Trophoblast cell (in vitro differentiated cells and primary cell): ENCODE measurements around the gene LRBA.

Source experiments
- DNase-seq, 2 donors: peaks; one replicate each; pipeline ENCODE4 v3.0.0-alpha.2; 2016
- H2AFZ ChIP-seq: 2 replicates; pipeline ENCODE4 v1.6.1; 2013; ENCODE audit warnings: low read length, moderate library complexity, mild to moderate bottlenecking; ENCODE audit not compliant: insufficient read depth, poor library complexity
- H2AK5ac ChIP-seq: 2 replicates; pipeline ENCODE4 v1.6.1; 2013; ENCODE audit warnings: mild to moderate bottlenecking, low read length
- H2BK120ac ChIP-seq: 2 replicates; pipeline ENCODE4 v1.6.1; 2013; ENCODE audit warnings: low read length, mild to moderate bottlenecking, moderate library complexity; ENCODE audit not compliant: insufficient read depth, poor library complexity
- H2BK12ac ChIP-seq: 2 replicates; pipeline ENCODE4 v1.6.1; 2013; ENCODE audit warnings: mild to moderate bottlenecking, low read length, moderate library complexity
- H2BK5ac ChIP-seq: 2 replicates; pipeline ENCODE4 v1.6.1; 2013; ENCODE audit warnings: low read length, low read depth, moderate library complexity, mild to moderate bottlenecking; ENCODE audit not compliant: poor library complexity
- H3K14ac ChIP-seq: 2 replicates; pipeline ENCODE4 v1.6.1; 2013; ENCODE audit warnings: mild to moderate bottlenecking, low read length
- H3K18ac ChIP-seq: 2 replicates; pipeline ENCODE4 v1.6.1; 2013; ENCODE audit warnings: mild to moderate bottlenecking, low read length
- H3K23ac ChIP-seq: 2 replicates; pipeline ENCODE4 v1.6.1; 2013; ENCODE audit warnings: low read length
- H3K27ac ChIP-seq: 2 replicates; pipeline ENCODE4 v1.5.1; 2013; ENCODE audit warnings: low read depth, mild to moderate bottlenecking, inconsistent platforms, low read length, moderate library complexity
- H3K27me3 ChIP-seq: 2 replicates; pipeline ENCODE4 v1.6.1; 2013; ENCODE audit warnings: inconsistent platforms, mild to moderate bottlenecking, low read length, moderate library complexity; ENCODE audit not compliant: insufficient read depth
- H3K36me3 ChIP-seq, 2 experiments: 1 replicate in 1 of 2; 2 replicates in 1 of 2; pipeline ENCODE4 v1.6.1; 2013; ENCODE audit warnings: low read length in 2 of 2, mild to moderate bottlenecking in 2 of 2, moderate library complexity in 1 of 2; ENCODE audit not compliant: insufficient read depth in 2 of 2, control insufficient read depth in 1 of 2
- H3K4ac ChIP-seq: 2 replicates; pipeline ENCODE4 v1.6.1; 2013; ENCODE audit warnings: low read depth, mild to moderate bottlenecking, low read length, moderate library complexity
- H3K4me1 ChIP-seq, 2 experiments: 1 replicate in 1 of 2; 2 replicates in 1 of 2; pipeline ENCODE4 v1.6.1; 2013; ENCODE audit warnings: low read length in 2 of 2, mild to moderate bottlenecking in 2 of 2, moderate library complexity in 1 of 2; ENCODE audit not compliant: insufficient read depth in 2 of 2, control insufficient read depth in 1 of 2
- H3K4me2 ChIP-seq: 2 replicates; pipeline ENCODE4 v1.6.1; 2013; ENCODE audit warnings: inconsistent platforms, mild to moderate bottlenecking, low read length, moderate library complexity
- H3K4me3 ChIP-seq: 2 replicates; pipeline ENCODE4 v1.5.1; 2013; ENCODE audit warnings: mild to moderate bottlenecking, low read depth, low read length, inconsistent platforms
- H3K79me1 ChIP-seq: one replicate; pipeline ENCODE4 v1.6.1; 2013; ENCODE audit warnings: low read length
- H3K79me2 ChIP-seq: 2 replicates; pipeline ENCODE4 v1.6.1; 2013; ENCODE audit warnings: low read length, mild to moderate bottlenecking; ENCODE audit not compliant: control insufficient read depth, insufficient read depth, poor library complexity
- H3K9ac ChIP-seq: 2 replicates; pipeline ENCODE4 v1.6.1; 2013; ENCODE audit warnings: mild to moderate bottlenecking, low read length
- H3K9me3 ChIP-seq: 2 replicates; pipeline ENCODE4 v1.6.1; 2013; ENCODE audit warnings: low read depth, mild to moderate bottlenecking, control low read depth, inconsistent platforms, low read length; ENCODE audit not compliant: insufficient read depth
- H4K12ac ChIP-seq: 2 replicates; pipeline ENCODE4 v1.6.1; 2013; ENCODE audit warnings: low read depth, mild to moderate bottlenecking, low read length, moderate library complexity
- H4K8ac ChIP-seq: 2 replicates; pipeline ENCODE4 v1.6.1; 2013; ENCODE audit warnings: low read depth, mild to moderate bottlenecking, low read length, moderate library complexity
- H4K91ac ChIP-seq: one replicate; pipeline ENCODE4 v1.6.1; 2013; ENCODE audit warnings: low read depth, mild to moderate bottlenecking, low read length, moderate library complexity
- WGBS: extraction: QIAGEN DNeasy Blood & Tissue Kit; methylation state at CpG from one replicate; pipeline ENCODE4 v1.1.7; 2013; ENCODE audit warnings: missing lambda C conversion rate; ENCODE audit not compliant: insufficient read length, insufficient coverage; ENCODE audit errors: extremely low coverage; 5-methylcytosine and 5-hydroxymethylcytosine counted together

The LRBA gene

GRCh38 chr4:150297861-150298474, 717.1 kb downstream of the LRBA start:
- Histone ChIP-seq H3K14ac (no peak overlapping the region), H3K79me2 (no peaks in the 10 kb centered on the region), H2AFZ (no peak overlapping the region), H2AK5ac (no peak overlapping the region), H3K4me1 (no peaks in the 10 kb centered on the region), H3K9me3 (no peaks in the 10 kb centered on the region), H3K36me3 (no peaks in the 10 kb centered on the region), H2BK5ac (no peak overlapping the region), H3K4me3 (no peak overlapping the region), H3K23ac (no peak overlapping the region), H3K79me1 (no peaks in the 10 kb centered on the region), H3K27ac (no peak overlapping the region), H3K18ac (no peak overlapping the region), H4K8ac (no peak overlapping the region), H2BK120ac (no peak overlapping the region), H3K27me3 (no peaks in the 10 kb centered on the region), H4K91ac (no peak overlapping the region), H2BK12ac (no peak overlapping the region), H3K4me2 (no peak overlapping the region), H3K4ac (no peak overlapping the region), H3K9ac (no peak overlapping the region), H4K12ac (no peak overlapping the region)
- WGBS = no CpG with 5 or more reads among the region's 1 CpG
- peak; percentile 48 to 76 for DNase-seq

GRCh38 chr4:150289881-150290280, 725.2 kb downstream of the LRBA start:
- Histone ChIP-seq H3K79me2 (no peaks in the 10 kb centered on the region), H4K12ac (no peak overlapping the region), H2BK120ac (no peak overlapping the region), H3K18ac (no peak overlapping the region), H3K9me3 (no peaks in the 10 kb centered on the region), H3K4me3 (no peak overlapping the region), H3K4me2 (no peak overlapping the region), H2BK5ac (no peak overlapping the region), H3K4ac (no peak overlapping the region), H3K27me3 (no peaks in the 10 kb centered on the region), H4K91ac (no peak overlapping the region), H3K27ac (no peak overlapping the region), H3K36me3 (no peaks in the 10 kb centered on the region), H3K79me1 (no peaks in the 10 kb centered on the region), H3K14ac (no peak overlapping the region), H2BK12ac (no peak overlapping the region), H2AK5ac (no peak overlapping the region), H3K4me1 (no peaks in the 10 kb centered on the region), H4K8ac (no peak overlapping the region), H2AFZ (no peak overlapping the region), H3K9ac (no peak overlapping the region), H3K23ac (peak overlapping the region; percentile 49)
- DNase-seq = no peak
- WGBS = no CpG with 5 or more reads among the region's 3 CpGs

GRCh38 chr4:150289198-150289597, 725.9 kb downstream of the LRBA start:
- H3K36me3 ChIP-seq = no peaks in the 10 kb centered on the region
- H2AK5ac ChIP-seq = no peak overlapping the region

GRCh38 chr4:150286656-150287055, 728.4 kb downstream of the LRBA start:
- Histone ChIP-seq H2BK120ac (no peak overlapping the region), H2BK5ac (no peak overlapping the region), H3K9me3 (no peaks in the 10 kb centered on the region), H3K4me3 (no peak overlapping the region), H3K4me1 (no peaks in the 10 kb centered on the region), H3K4ac (no peak overlapping the region), H3K27me3 (no peaks in the 10 kb centered on the region), H3K23ac (no peak overlapping the region), H3K18ac (no peak overlapping the region), H2AFZ (no peak overlapping the region), H3K36me3 (peaks cover 2% of the 10 kb centered on the region in 2 experiments), H3K14ac (no peak overlapping the region), H4K12ac (no peak overlapping the region), H2AK5ac (no peak overlapping the region), H3K4me2 (no peak overlapping the region), H3K27ac (no peak overlapping the region), H3K79me1 (no peaks in the 10 kb centered on the region), H4K8ac (no peak overlapping the region), H4K91ac (no peak overlapping the region), H3K9ac (no peak overlapping the region), H2BK12ac (no peak overlapping the region), H3K79me2 (no peaks in the 10 kb centered on the region)
- no CpG with 5 or more reads among the region's 6 CpGs for WGBS
- DNase-seq = no peak

More at GRCh38 chr4:150289198-150289597, 725.9 kb downstream of the LRBA start:
- no peak overlapping the region for H3K14ac ChIP-seq
- no peak overlapping the region for H4K12ac ChIP-seq
- no peak for DNase-seq
- no peak overlapping the region for H2BK120ac ChIP-seq
- H2BK12ac ChIP-seq = no peak overlapping the region
- no peaks in the 10 kb centered on the region for H3K79me2 ChIP-seq
- no peak overlapping the region for H3K9ac ChIP-seq
- no peaks in the 10 kb centered on the region for H3K4me1 ChIP-seq
- no peak overlapping the region for H4K8ac ChIP-seq
- H3K79me1 ChIP-seq = no peaks in the 10 kb centered on the region
- no peak overlapping the region for H3K18ac ChIP-seq
- no CpG with 5 or more reads among the region's 2 CpGs for WGBS
- H2BK5ac ChIP-seq = no peak overlapping the region
- no peak overlapping the region for H4K91ac ChIP-seq
- H3K23ac ChIP-seq = no peak overlapping the region
- H3K4me3 ChIP-seq = no peak overlapping the region
- no peak overlapping the region for H3K27ac ChIP-seq
- H2AFZ ChIP-seq = no peak overlapping the region
- no peak overlapping the region for H3K4ac ChIP-seq
- H3K27me3 ChIP-seq = no peaks in the 10 kb centered on the region
- no peaks in the 10 kb centered on the region for H3K9me3 ChIP-seq
- H3K4me2 ChIP-seq = no peak overlapping the region
